Measurements from ENCODE around the gene NBEAL2. TPM values are rescaled to one million over a fixed set of nuclear protein-coding genes. Genes with fewer than 3 reads are reported as not detected.

NBEAL2 gene
- total RNA-seq, 1 donor, result 4.3 TPM

- peaks cover 17% of the 10 kb centered on the region for H4K20me1 ChIP-seq (ENCODE audit: insufficient read depth, low read length)
- TF ChIP-seq CTCF (IDR thresholded peaks at IDR 0.05; ENCODE audit: extremely low read depth, low read depth, low read length), result no peak
- H3K4me1 ChIP-seq (ENCODE audit: insufficient read depth, low read length), result peaks cover 8% of the 10 kb centered on the region
- H3K79me2 ChIP-seq (ENCODE audit: insufficient read depth, low read length), result peaks cover 28% of the 10 kb centered on the region
- no peak overlapping the region for H3K4me2 ChIP-seq (ENCODE audit: insufficient read depth, low read length)
- no peak for DNase-seq (ENCODE audit: insufficient read length, low spot score, missing footprints)
- H3K9me3 ChIP-seq (ENCODE audit: low read depth, low read length), result no peaks in the 10 kb centered on the region
- no peaks in the 10 kb centered on the region for H3K36me3 ChIP-seq (ENCODE audit: insufficient read depth, low read length)
- no peak overlapping the region for H3K4me3 ChIP-seq (ENCODE audit: insufficient read depth, low read length)
- H2AFZ ChIP-seq (ENCODE audit: low read length), result no peak overlapping the region
- H3K27me3 ChIP-seq (ENCODE audit: insufficient read depth, low read length), result no peaks in the 10 kb centered on the region
- no peak overlapping the region for H3K27ac ChIP-seq (ENCODE audit: low read depth, low read length)
Measured at GRCh38 chr3:46978381-46978780, 1.1 kb upstream of the NBEAL2 start.

GRCh38 chr3:46979958-46980497, 562 bp downstream of the NBEAL2 start:
- DNase-seq (ENCODE audit: insufficient read length, low spot score, missing footprints), result peak; percentile 86
- peak overlapping the region; percentile 92 for H3K4me2 ChIP-seq (ENCODE audit: insufficient read depth, low read length)
- no peaks in the 10 kb centered on the region for H3K27me3 ChIP-seq (ENCODE audit: insufficient read depth, low read length)
- peaks cover 4% of the 10 kb centered on the region for H3K4me1 ChIP-seq (ENCODE audit: insufficient read depth, low read length)
- no peaks in the 10 kb centered on the region for H3K9me3 ChIP-seq (ENCODE audit: low read depth, low read length)
- H3K36me3 ChIP-seq (ENCODE audit: insufficient read depth, low read length), result no peaks in the 10 kb centered on the region
- TF ChIP-seq CTCF (IDR thresholded peaks at IDR 0.05; ENCODE audit: extremely low read depth, low read depth, low read length), result no peak
- H4K20me1 ChIP-seq (ENCODE audit: insufficient read depth, low read length), result peaks cover under 1% of the 10 kb centered on the region
- peak overlapping the region; percentile 60 for H2AFZ ChIP-seq (ENCODE audit: low read length)
- H3K4me3 ChIP-seq (ENCODE audit: insufficient read depth, low read length), result peak overlapping the region; percentile 83
- H3K79me2 ChIP-seq (ENCODE audit: insufficient read depth, low read length), result peaks cover 11% of the 10 kb centered on the region
- H3K27ac ChIP-seq (ENCODE audit: low read depth, low read length), result no peak overlapping the region

DNA sequence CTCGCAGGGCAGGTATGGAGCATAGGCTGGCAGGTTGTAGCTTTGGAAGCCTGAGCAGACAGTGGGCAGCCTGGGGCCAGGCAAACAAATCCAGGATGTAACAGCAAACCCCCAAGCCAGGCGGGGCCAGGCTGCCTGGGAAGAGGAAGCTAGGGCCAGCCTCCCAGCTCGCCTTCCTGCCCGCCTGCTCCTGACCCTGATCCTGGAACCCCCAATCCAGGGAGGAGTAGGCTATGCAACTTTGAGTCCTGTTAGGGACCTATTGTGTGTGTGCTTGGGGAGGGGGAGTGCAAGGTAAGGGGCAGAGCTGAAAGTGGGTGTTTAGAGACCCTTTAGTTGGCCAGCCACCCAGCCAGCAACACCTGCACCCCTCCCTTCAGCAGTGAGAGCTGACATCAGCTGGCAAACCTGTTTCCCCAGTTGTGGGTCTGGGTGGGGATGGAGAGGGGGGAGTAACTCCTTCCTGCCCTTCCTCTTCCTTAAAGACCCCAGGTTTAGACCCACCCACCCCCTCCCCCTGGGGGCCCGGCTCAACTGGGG, 2.5 kb downstream of the NBEAL2 start:
- Histone ChIP-seq H3K79me2 (ENCODE audit: insufficient read depth, low read length) (no peaks in the 10 kb centered on the region), H4K20me1 (ENCODE audit: insufficient read depth, low read length) (no peaks in the 10 kb centered on the region), H3K36me3 (ENCODE audit: insufficient read depth, low read length) (no peaks in the 10 kb centered on the region), H3K9me3 (ENCODE audit: low read depth, low read length) (no peaks in the 10 kb centered on the region), H3K27me3 (ENCODE audit: insufficient read depth, low read length) (no peaks in the 10 kb centered on the region), H3K4me2 (ENCODE audit: insufficient read depth, low read length) (no peak overlapping the region), H3K4me3 (ENCODE audit: insufficient read depth, low read length) (no peak overlapping the region), H3K27ac (ENCODE audit: low read depth, low read length) (no peak overlapping the region), H3K4me1 (ENCODE audit: insufficient read depth, low read length) (peaks cover 4% of the 10 kb centered on the region), H2AFZ (ENCODE audit: low read length) (no peak overlapping the region)
- DNase-seq (ENCODE audit: insufficient read length, low spot score, missing footprints), result peak; percentile 59
- no peak for TF ChIP-seq CTCF (IDR thresholded peaks at IDR 0.05; ENCODE audit: extremely low read depth, low read depth, low read length)

GRCh38 chr3:46982546-46982945, 3.1 kb downstream of the NBEAL2 start:
- no peak for TF ChIP-seq CTCF (IDR thresholded peaks at IDR 0.05; ENCODE audit: extremely low read depth, low read depth, low read length)
- H3K4me1 ChIP-seq (ENCODE audit: insufficient read depth, low read length), result peaks cover 4% of the 10 kb centered on the region
- H3K36me3 ChIP-seq (ENCODE audit: insufficient read depth, low read length), result no peaks in the 10 kb centered on the region
- H3K79me2 ChIP-seq (ENCODE audit: insufficient read depth, low read length), result no peaks in the 10 kb centered on the region
- no peaks in the 10 kb centered on the region for H3K27me3 ChIP-seq (ENCODE audit: insufficient read depth, low read length)
- H4K20me1 ChIP-seq (ENCODE audit: insufficient read depth, low read length), result no peaks in the 10 kb centered on the region
- H2AFZ ChIP-seq (ENCODE audit: low read length), result no peak overlapping the region
- no peak overlapping the region for H3K4me3 ChIP-seq (ENCODE audit: insufficient read depth, low read length)
- no peak overlapping the region for H3K4me2 ChIP-seq (ENCODE audit: insufficient read depth, low read length)
- peak; percentile 90 for DNase-seq (ENCODE audit: insufficient read length, low spot score, missing footprints)
- H3K27ac ChIP-seq (ENCODE audit: low read depth, low read length), result no peak overlapping the region
- no peaks in the 10 kb centered on the region for H3K9me3 ChIP-seq (ENCODE audit: low read depth, low read length)
